CD14-positive monocyte (primary cell): Measurements from ENCODE around the gene SLC24A3. TPM values are rescaled to one million over a fixed set of nuclear protein-coding genes. Genes with fewer than 3 reads are reported as not detected.

Source experiments
- DNase-seq, 3 donors: peaks; one replicate each; pipeline ENCODE4 v3.0.0-alpha.2; 2011 to 2022
- H2AFZ ChIP-seq: 2 replicates; pipeline ENCODE4 v1.6.0; 2012; ENCODE audit warnings: mild to moderate bottlenecking, low read depth, low read length, inconsistent platforms; ENCODE audit not compliant: insufficient read depth, poor library complexity, severe bottlenecking
- H3K27ac ChIP-seq, 2 donors: 1 replicate in 1 of 2; 2 replicates in 1 of 2; pipeline ENCODE4 v1.5.1; 2012 to 2013; ENCODE audit warnings: low read length in 2 of 2, control low read depth in 1 of 2, inconsistent platforms in 1 of 2, low read depth in 1 of 2, mild to moderate bottlenecking in 1 of 2
- H3K27me3 ChIP-seq, 2 donors: one replicate each; pipeline versions ENCODE4 v1.6.0 to v1.6.1; 2011 to 2013; ENCODE audit warnings: low read length in 2 of 2; ENCODE audit not compliant: control insufficient read depth in 2 of 2, insufficient read depth in 2 of 2
- H3K36me3 ChIP-seq, 2 donors: replicated peaks in 1 of 2; 1 replicate in 1 of 2; 2 replicates in 1 of 2; pipeline versions ENCODE4 v1.5.1 to v1.6.1; 2012 to 2013; ENCODE audit warnings: low read length in 2 of 2, control low read depth in 1 of 2, inconsistent platforms in 1 of 2, mild to moderate bottlenecking in 1 of 2; ENCODE audit not compliant: insufficient read depth in 2 of 2, control insufficient read depth in 1 of 2
- H3K4me1 ChIP-seq, 2 donors: 1 replicate in 1 of 2; 2 replicates in 1 of 2; pipeline versions ENCODE4 v1.5.1 to v1.6.1; 2012 to 2013; ENCODE audit warnings: low read length in 2 of 2, control low read depth in 1 of 2, inconsistent platforms in 1 of 2, mild to moderate bottlenecking in 1 of 2, moderate library complexity in 1 of 2; ENCODE audit not compliant: insufficient read depth in 2 of 2, control insufficient read depth in 1 of 2
- H3K4me2 ChIP-seq: replicated peaks from 2 replicates; pipeline ENCODE3; 2012; ENCODE audit warnings: low read length, moderate library complexity, mild to moderate bottlenecking; ENCODE audit not compliant: poor library complexity, severe bottlenecking; ENCODE audit errors: extremely low read depth
- H3K4me3 ChIP-seq, 3 experiments: fragments of 200-600 bp in 1 of 3; sonication (generic) in 1 of 3; replicated peaks in 1 of 3; 1 replicate in 2 of 3; 2 replicates in 1 of 3; pipeline ENCODE4 v1.5.1; 2011 to 2013; ENCODE audit warnings: low read length in 3 of 3, mild to moderate bottlenecking in 3 of 3, control low read depth in 2 of 3, low read depth in 2 of 3, inconsistent platforms in 1 of 3, moderate library complexity in 1 of 3
- H3K79me2 ChIP-seq: 2 replicates; pipeline ENCODE4 v1.6.0; 2012; ENCODE audit warnings: mild to moderate bottlenecking, control low read depth, inconsistent platforms, low read length, moderate library complexity; ENCODE audit not compliant: insufficient read depth
- H3K9ac ChIP-seq: 2 replicates; pipeline ENCODE4 v1.6.0; 2017; ENCODE audit warnings: low read length, mild to moderate bottlenecking; ENCODE audit not compliant: insufficient read depth, poor library complexity, severe bottlenecking
- H3K9me3 ChIP-seq, 2 donors: replicated peaks in 1 of 2; 1 replicate in 1 of 2; 2 replicates in 1 of 2; pipeline versions ENCODE4 v1.5.1 to v1.6.1; 2012 to 2013; ENCODE audit warnings: low read length in 2 of 2, control low read depth in 1 of 2; ENCODE audit not compliant: control insufficient read depth in 1 of 2, insufficient read depth in 1 of 2
- H4K20me1 ChIP-seq: 2 replicates; pipeline ENCODE4 v1.6.0; 2012; ENCODE audit warnings: mild to moderate bottlenecking, low read length, control low read depth, moderate library complexity; ENCODE audit not compliant: insufficient read depth
- H3K27ac Mint-ChIP-seq, 7 donors: one replicate each; pipeline ENCODE4 v1.8.0; 2020; ENCODE audit warnings: mild to moderate bottlenecking in 7 of 7, mixed read lengths in 7 of 7, moderate library complexity in 6 of 7, inconsistent platforms in 2 of 7
- H3K27me3 Mint-ChIP-seq, 3 donors: one replicate each; pipeline ENCODE4 v1.8.0; 2021 to 2022; ENCODE audit warnings: low read depth in 3 of 3, mild to moderate bottlenecking in 3 of 3, mixed read lengths in 3 of 3, moderate library complexity in 3 of 3, inconsistent platforms in 1 of 3
- H3K36me3 Mint-ChIP-seq, 2 donors: one replicate each; pipeline ENCODE4 v1.8.0; 2020; ENCODE audit warnings: mixed read lengths in 2 of 2, inconsistent platforms in 1 of 2, mild to moderate bottlenecking in 1 of 2
- H3K4me1 Mint-ChIP-seq: one replicate; pipeline ENCODE4 v1.8.0; 2020; ENCODE audit warnings: mild to moderate bottlenecking, mixed read lengths
- H3K4me3 Mint-ChIP-seq, 2 donors: one replicate each; pipeline ENCODE4 v1.8.0; 2020; ENCODE audit warnings: mild to moderate bottlenecking in 2 of 2, mixed read lengths in 2 of 2, moderate library complexity in 1 of 2
- H3K9me3 Mint-ChIP-seq, 7 donors: one replicate each; pipeline ENCODE4 v1.8.0; 2020 to 2022; ENCODE audit warnings: mixed read lengths in 7 of 7, mild to moderate bottlenecking in 6 of 7, moderate library complexity in 6 of 7, inconsistent platforms in 2 of 7
- WGBS: methylation state at CpG from one replicate; pipeline ENCODE4 v1.1.5; 2013; ENCODE audit warnings: missing lambda C conversion rate; ENCODE audit not compliant: insufficient coverage; 5-methylcytosine and 5-hydroxymethylcytosine counted together
- intact Hi-C, 2 donors: fragments of 100-400 bp; cut with micrococcal nuclease; formaldehyde crosslinking; loops; one replicate each; pipeline versions ENCODE4 v1.15.0 to v1.15.1; 2023
- polyA plus RNA-seq, 3 donors: library from polyadenylated mRNA; depleted of rRNA in 1 of 3; unstranded in 2 of 3; stranded (reverse) in 1 of 3; fragments of 300-500 nt in 2 of 3; fragments of >200 nt in 1 of 3; fragmentation: Illumina TruSeq in 2 of 3; gene quantifications; 1 replicate in 2 of 3; 2 replicates in 1 of 3; pipeline ENCODE4 v1.2.3, GENCODE V29; 2012 to 2021
- TF ChIP-seq, protein P1 (sequence below): fragments of 200-600 bp; IDR thresholded peaks from one replicate; pipeline ENCODE4 v1.8.0; 2022; ENCODE audit warnings: antibody characterized with exemption, mild to moderate bottlenecking

The SLC24A3 gene
- polyA plus RNA-seq, 3 donors, result 0.04 to 0.08 TPM; not detected in 1

- no peak overlapping the region for H2AFZ ChIP-seq
- WGBS, result no CpG with 5 or more reads among the region's 2 CpGs
- H3K36me3 ChIP-seq, result no peaks in the 10 kb centered on the region
- H3K27ac Mint-ChIP-seq, result no peak overlapping the region
- H3K9me3 ChIP-seq, result peaks cover 0 to 8% of the 10 kb centered on the region in 2 donors
- peaks cover 5% of the 10 kb centered on the region for H3K4me1 Mint-ChIP-seq
- H3K4me3 ChIP-seq, result no peak overlapping the region
- no peaks in the 10 kb centered on the region for H3K27me3 ChIP-seq
- H3K27me3 Mint-ChIP-seq, result peaks cover 0 to 2% (median 0%) of the 10 kb centered on the region in 3 donors
- H3K79me2 ChIP-seq, result no peaks in the 10 kb centered on the region
- H3K4me1 ChIP-seq, result peaks cover 0 to 7% of the 10 kb centered on the region in 2 donors
- H3K36me3 Mint-ChIP-seq, result no peaks in the 10 kb centered on the region
- H3K9ac ChIP-seq, result no peak overlapping the region
- peaks cover 0 to 7% (median 5%) of the 10 kb centered on the region in 7 donors for H3K9me3 Mint-ChIP-seq
- H4K20me1 ChIP-seq, result no peaks in the 10 kb centered on the region
- no peak overlapping the region for H3K4me2 ChIP-seq
- H3K4me3 Mint-ChIP-seq, result no peak overlapping the region
- intact Hi-C loops, result no loop called here
- DNase-seq, result no peak
- TF ChIP-seq, protein P1, sequence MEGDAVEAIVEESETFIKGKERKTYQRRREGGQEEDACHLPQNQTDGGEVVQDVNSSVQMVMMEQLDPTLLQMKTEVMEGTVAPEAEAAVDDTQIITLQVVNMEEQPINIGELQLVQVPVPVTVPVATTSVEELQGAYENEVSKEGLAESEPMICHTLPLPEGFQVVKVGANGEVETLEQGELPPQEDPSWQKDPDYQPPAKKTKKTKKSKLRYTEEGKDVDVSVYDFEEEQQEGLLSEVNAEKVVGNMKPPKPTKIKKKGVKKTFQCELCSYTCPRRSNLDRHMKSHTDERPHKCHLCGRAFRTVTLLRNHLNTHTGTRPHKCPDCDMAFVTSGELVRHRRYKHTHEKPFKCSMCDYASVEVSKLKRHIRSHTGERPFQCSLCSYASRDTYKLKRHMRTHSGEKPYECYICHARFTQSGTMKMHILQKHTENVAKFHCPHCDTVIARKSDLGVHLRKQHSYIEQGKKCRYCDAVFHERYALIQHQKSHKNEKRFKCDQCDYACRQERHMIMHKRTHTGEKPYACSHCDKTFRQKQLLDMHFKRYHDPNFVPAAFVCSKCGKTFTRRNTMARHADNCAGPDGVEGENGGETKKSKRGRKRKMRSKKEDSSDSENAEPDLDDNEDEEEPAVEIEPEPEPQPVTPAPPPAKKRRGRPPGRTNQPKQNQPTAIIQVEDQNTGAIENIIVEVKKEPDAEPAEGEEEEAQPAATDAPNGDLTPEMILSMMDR, result no peak
- no peak overlapping the region for H3K27ac ChIP-seq
These were observed 226.0 kb downstream of the SLC24A3 start for GRCh38 chr20:19438488-19438887.

- no peak overlapping the region for H3K4me3 ChIP-seq
- peaks cover 0 to 19% (median 11%) of the 10 kb centered on the region in 7 donors for H3K9me3 Mint-ChIP-seq
These were observed 228.5 kb downstream of the SLC24A3 start for GRCh38 chr20:19440660-19441527.

More at GRCh38 chr20:19440660-19441527, 228.5 kb downstream of the SLC24A3 start:
- no peaks in the 10 kb centered on the region for H4K20me1 ChIP-seq
- no peak overlapping the region for H3K4me2 ChIP-seq
- peak overlapping the region in 1 of 7 donors; percentile 21 for H3K27ac Mint-ChIP-seq
- H3K79me2 ChIP-seq, result no peaks in the 10 kb centered on the region
- no peaks in the 10 kb centered on the region for H3K4me1 Mint-ChIP-seq
- H3K9me3 ChIP-seq, result peaks cover 0 to 12% of the 10 kb centered on the region in 2 donors
- H2AFZ ChIP-seq, result no peak overlapping the region
- H3K4me3 Mint-ChIP-seq, result no peak overlapping the region
- H3K4me1 ChIP-seq, result no peaks in the 10 kb centered on the region
- H3K27me3 Mint-ChIP-seq, result peaks cover 0 to 2% (median 0%) of the 10 kb centered on the region in 3 donors
- TF ChIP-seq, protein P1, result no peak
- H3K36me3 Mint-ChIP-seq, result no peaks in the 10 kb centered on the region
- intact Hi-C loops, result no loop called here
- 62% methylated on average over 11 of the region's 14 CpGs for WGBS
- no peaks in the 10 kb centered on the region for H3K36me3 ChIP-seq
- no peaks in the 10 kb centered on the region for H3K27me3 ChIP-seq
- H3K27ac ChIP-seq, result no peak overlapping the region
- H3K9ac ChIP-seq, result no peak overlapping the region
- no peak for DNase-seq
